Epithelial cell of proximal tubule (primary cell): ENCODE data around the gene CC2D2B. TPM values are rescaled to one million over a fixed set of nuclear protein-coding genes. Genes with fewer than 3 reads are reported as not detected.

Experiments used
- DNase-seq: peaks from one replicate; pipeline ENCODE4 v3.0.0-alpha.2; 2011; ENCODE audit warnings: low read depth
- H3K4me3 ChIP-seq: 2 replicates; pipeline ENCODE4 v1.5.1; 2011; ENCODE audit warnings: low read depth, mild to moderate bottlenecking, low read length
- CTCF ChIP-seq: conservative IDR thresholded peaks from 2 replicates; pipeline ENCODE4 v1.5.1; 2012; ENCODE audit warnings: low read depth, mild to moderate bottlenecking, low read length
- total RNA-seq: library from RNA; depleted of rRNA; stranded (reverse); fragments of >200 nt; gene quantifications from 2 replicates; pipeline ENCODE4 v1.2.3, GENCODE V29; 2015

Gene CC2D2B
- total RNA-seq, 1 donor from 2014 or later = 0.52 TPM

GRCh38 chr10:95963202-95963990 lies 55.6 kb downstream of the CC2D2B start:
- DNase-seq = no peak
- no peak overlapping the region for H3K4me3 ChIP-seq
- TF ChIP-seq CTCF = no peak

GRCh38 chr10:95963991-95964389 lies 56.2 kb downstream of the CC2D2B start:
- no peak overlapping the region for H3K4me3 ChIP-seq
- TF ChIP-seq CTCF = no peak
- DNase-seq = no peak

GRCh38 chr10:95964756-95965155 lies 57.0 kb downstream of the CC2D2B start:
- no peak for DNase-seq
- no peak for TF ChIP-seq CTCF
- no peak overlapping the region for H3K4me3 ChIP-seq

- DNase-seq = no peak
- TF ChIP-seq CTCF = no peak
Observed at GRCh38 chr10:95976362-95977229, 68.8 kb downstream of the CC2D2B start.

GRCh38 chr10:95982200-95982599 lies 74.4 kb downstream of the CC2D2B start:
- no peak for TF ChIP-seq CTCF
- no peak for DNase-seq
- no peak overlapping the region for H3K4me3 ChIP-seq

More at GRCh38 chr10:95976362-95977229, 68.8 kb downstream of the CC2D2B start:
- H3K4me3 ChIP-seq = no peak overlapping the region

GRCh38 chr10:95987685-95988426 lies 80.1 kb downstream of the CC2D2B start:
- no peak for TF ChIP-seq CTCF
- H3K4me3 ChIP-seq = no peak overlapping the region
- DNase-seq = no peak
